HepG2 (cell line): Measurements from ENCODE around the gene TRERF1. TPM values are rescaled to one million over a fixed set of nuclear protein-coding genes. Genes with fewer than 3 reads are reported as not detected.

Experiments used
- ATAC-seq: fragments of 200-7000 bp; cut with Tn5 transposase; 3 replicates; pipeline ENCODE4 v1.9.1; 2020; ENCODE audit warnings: mild to moderate bottlenecking, moderate library complexity
- BruUV-seq: library from RNA; stranded (reverse); fragments of 400-500 nt; replicated peaks from 2 replicates; lab custom pipeline; 2021; lab: Mats Ljungman, UMichigan
- CTCF ChIA-PET: fragments of 300-600 bp; formaldehyde crosslinking; extraction: SDS; loops from one replicate; lab custom pipeline; 2021; ENCODE audit warnings: low total read pairs, inconsistent platforms, low intra/inter-chr PET ratio; lab: Yijun Ruan, JAX
- POLR2A ChIA-PET: fragments of 350-600 bp; sonication (Branson Sonifier 250); formaldehyde crosslinking; loops from one replicate; lab custom pipeline; 2020; ENCODE audit warnings: antibody characterized with exemption, inconsistent platforms; lab: Yijun Ruan, JAX
- DNase-seq: peaks from one replicate; pipeline ENCODE4 v3.0.0-alpha.2; 2015; ENCODE audit warnings: low spot score
- FAIRE-seq: peaks from 3 replicates; lab custom pipeline; 2011; peaks lifted over from hg19 to GRCh38; lab: Jason Lieb, UNC
- H2AFZ ChIP-seq: one replicate; pipeline ENCODE4 v1.6.1; 2011; ENCODE audit warnings: low read length, inconsistent platforms
- H3K27ac ChIP-seq: fragments of 300-600 bp; 3 replicates; pipeline ENCODE4 v1.8.0; 2011; ENCODE audit warnings: mixed run types, mild to moderate bottlenecking, mixed read lengths, low read length, inconsistent platforms; ENCODE audit not compliant: insufficient read depth; ENCODE audit errors: extremely low read length
- H3K27me3 ChIP-seq, 2 experiments: fragments of 200-600 bp in 1 of 2; 2 replicates in 1 of 2; 3 replicates in 1 of 2; pipeline versions ENCODE4 v1.6.0 to v1.8.0; 2011; ENCODE audit warnings: low read length in 2 of 2, mild to moderate bottlenecking in 2 of 2, moderate library complexity in 2 of 2, inconsistent platforms in 1 of 2; ENCODE audit not compliant: insufficient read depth in 2 of 2, control insufficient read depth in 1 of 2
- H3K36me3 ChIP-seq, 2 experiments: fragments of 200-600 bp in 1 of 2; replicated peaks in 1 of 2; 2 replicates in 1 of 2; 3 replicates in 1 of 2; pipeline versions ENCODE4 v1.5.1 to v1.8.0; 2011; ENCODE audit warnings: low read length in 2 of 2, inconsistent platforms in 1 of 2; ENCODE audit not compliant: insufficient read depth in 2 of 2, control insufficient read depth in 1 of 2
- H3K4me1 ChIP-seq: 2 replicates; pipeline ENCODE4 v1.5.1; 2012; ENCODE audit warnings: low read length, inconsistent platforms; ENCODE audit not compliant: insufficient read depth
- H3K4me2 ChIP-seq: 2 replicates; pipeline ENCODE4 v1.6.0; 2011; ENCODE audit warnings: low read depth, low read length, inconsistent platforms
- H3K4me3 ChIP-seq, 3 experiments: fragments of 200-600 bp in 1 of 3; sonication (generic), shearing (Covaris generic) in 1 of 3; replicated peaks in 1 of 3; 2 replicates each; pipeline ENCODE4 v1.5.1; 2011 to 2016; ENCODE audit warnings: low read length in 3 of 3, inconsistent platforms in 2 of 3, low read depth in 2 of 3, mild to moderate bottlenecking in 2 of 3, control low read depth in 1 of 3, mixed read lengths in 1 of 3; ENCODE audit not compliant: insufficient read depth in 1 of 3
- H3K79me2 ChIP-seq: one replicate; pipeline ENCODE4 v1.6.1; 2011; ENCODE audit warnings: low read length, inconsistent platforms; ENCODE audit not compliant: insufficient read depth
- H3K9ac ChIP-seq: 2 replicates; pipeline ENCODE4 v1.6.0; 2011; ENCODE audit warnings: mild to moderate bottlenecking, low read depth, low read length, inconsistent platforms; ENCODE audit not compliant: insufficient read depth
- H3K9me3 ChIP-seq: 2 replicates; pipeline ENCODE4 v1.5.1; 2012; ENCODE audit warnings: mild to moderate bottlenecking, low read length
- H4K20me1 ChIP-seq: 2 replicates; pipeline ENCODE4 v1.6.0; 2011; ENCODE audit warnings: inconsistent platforms, mild to moderate bottlenecking, low read length, moderate library complexity; ENCODE audit not compliant: insufficient read depth
- ATM ChIP-seq: fragments of 450-650 bp; IDR thresholded peaks from 2 replicates; pipeline ENCODE4 v1.7.1; 2017; ENCODE audit warnings: mild to moderate bottlenecking, borderline replicate concordance
- CCAR2 ChIP-seq: fragments of 200-400 bp; formaldehyde crosslinking; optimal IDR thresholded peaks from 2 replicates; pipeline ENCODE3; 2018; ENCODE audit warnings: low read depth, mild to moderate bottlenecking, low read length, moderate library complexity
- ELF1 ChIP-seq: sonication (generic); formaldehyde crosslinking; IDR thresholded peaks from 2 replicates; pipeline ENCODE4 v1.4.0; 2020; ENCODE audit warnings: missing genetic modification reagents
- ESRRA ChIP-seq: sonication (generic); formaldehyde crosslinking; IDR thresholded peaks from 2 replicates; pipeline ENCODE4 v1.5.1; 2020; ENCODE audit warnings: mild to moderate bottlenecking, low read depth, missing genetic modification reagents
- KLF6 ChIP-seq: IDR thresholded peaks from 2 replicates; pipeline ENCODE4 v1.8.0; 2016; ENCODE audit warnings: missing biosample characterization, missing genetic modification reagents
- TCF7 ChIP-seq: sonication (generic); IDR thresholded peaks from 2 replicates; pipeline ENCODE4 v1.6.1; 2016; ENCODE audit warnings: antibody characterized with exemption, low read depth
- ZBTB37 ChIP-seq: sonication (generic); formaldehyde crosslinking; IDR thresholded peaks from 2 replicates; pipeline ENCODE4 v1.4.0; 2020; ENCODE audit warnings: mild to moderate bottlenecking, missing genetic modification reagents
- ZFP37 ChIP-seq: sonication (generic); formaldehyde crosslinking; IDR thresholded peaks from 2 replicates; pipeline ENCODE4 v1.4.0; 2020; ENCODE audit warnings: missing genetic modification reagents, borderline replicate concordance
- ZNF451 ChIP-seq: sonication (generic); formaldehyde crosslinking; IDR thresholded peaks from 2 replicates; pipeline ENCODE4 v1.5.0; 2020; ENCODE audit warnings: mild to moderate bottlenecking, missing genetic modification reagents
- ZNF558 ChIP-seq: sonication (generic); formaldehyde crosslinking; IDR thresholded peaks from 2 replicates; pipeline ENCODE4 v1.9.0; 2022; ENCODE audit warnings: mild to moderate bottlenecking, missing genetic modification reagents, borderline replicate concordance
- ZNF605 ChIP-seq: sonication (generic); formaldehyde crosslinking; IDR thresholded peaks from 2 replicates; pipeline ENCODE4 v1.8.0; 2022; ENCODE audit warnings: mild to moderate bottlenecking, missing genetic modification reagents
- WGBS: methylation state at CpG from one replicate; pipeline ENCODE4 v1.1.6; 2017; ENCODE audit warnings: low lambda C conversion rate; 5-methylcytosine and 5-hydroxymethylcytosine counted together
- in situ Hi-C: cut with HindIII; loops from 2 replicates; pipeline ENCODE4 v1.10.0; 2017; ENCODE audit warnings: low pct_unique_long_range_greater_than_20kb; ENCODE audit not compliant: extremely low pct_ligation_motif_present
- intact Hi-C: fragments of 100-400 bp; cut with micrococcal nuclease; formaldehyde crosslinking; loops from one replicate; pipeline ENCODE4 v1.10.0; 2022; ENCODE audit not compliant: unreplicated experiment
- polyA plus RNA-seq, 8 experiments: library from polyadenylated mRNA; depleted of rRNA in 3 of 8; stranded (reverse) in 7 of 8; unstranded in 1 of 8; fragments of >200 nt; fragmentation: Illumina TruSeq in 4 of 8; extraction: Trizol in 4 of 8; gene quantifications; 2 replicates each; pipeline versions ENCODE4 v1.2.1 to v1.2.3, GENCODE V29; 2011 to 2016; ENCODE audit warnings: low read depth in 4 of 8, missing spikeins in 1 of 8, mixed read lengths in 1 of 8; ENCODE audit not compliant: insufficient read depth in 1 of 8
- total RNA-seq, 5 experiments: library from RNA; depleted of rRNA; stranded (reverse); fragments of >200 nt; fragmentation: Illumina TruSeq; extraction: Trizol; gene quantifications; 2 replicates each; pipeline ENCODE4 v1.2.3, GENCODE V29; 2016; ENCODE audit warnings: low read depth in 1 of 5
- TF ChIP-seq, protein P1 (sequence below): sonication (generic); formaldehyde crosslinking; IDR thresholded peaks from 2 replicates; pipeline ENCODE4 v1.4.0; 2020; ENCODE audit warnings: missing genetic modification reagents
- TF ChIP-seq, protein P2 (sequence below): IDR thresholded peaks from 2 replicates; pipeline ENCODE4 v1.6.1; 2012; ENCODE audit warnings: low read depth, low read length, improper control_type of control experiment

TRERF1 gene
- total and polyA plus RNA-seq, 2 of the 13 experiments (the other 11 are each of a cell fraction or from before 2014, with no cell fraction given), result 0.02 TPM; not detected in 1

DNA sequence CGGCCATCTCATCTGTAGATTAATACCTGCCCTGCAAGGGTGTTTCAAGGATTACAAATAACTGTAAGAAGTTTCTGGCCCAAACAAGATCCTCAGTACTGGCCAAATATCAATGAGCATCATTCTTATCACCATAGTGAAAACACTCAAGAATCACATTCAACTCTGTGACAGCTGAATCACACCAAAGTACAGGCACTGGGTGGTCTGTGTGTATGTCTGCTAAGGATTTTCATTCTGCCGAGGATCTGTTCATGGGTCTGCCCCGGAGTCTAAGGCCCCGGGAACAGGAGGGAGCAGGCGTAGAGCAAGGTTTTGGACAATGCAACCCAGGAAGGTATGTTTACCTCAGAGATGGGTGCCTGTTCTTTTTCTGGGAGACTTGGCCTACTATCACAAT lies 110.5 kb downstream of the TRERF1 start:
- DNase-seq (no peak), FAIRE-seq (no peak), ATAC-seq (no peak)
- ChIA-PET CTCF (no interaction called here), POLR2A (no interaction called here)
- BruUV-seq, result no TSS peak
- H3K9me3 ChIP-seq, result no peaks in the 10 kb centered on the region
- H3K27ac ChIP-seq, result no peak overlapping the region
- WGBS, result 49% methylated on average over 5 of the region's 5 CpGs
- no peaks in the 10 kb centered on the region for H3K79me2 ChIP-seq
- no peak overlapping the region for H2AFZ ChIP-seq
- no peak overlapping the region for H3K4me3 ChIP-seq
- TF ChIP-seq, protein P1, sequence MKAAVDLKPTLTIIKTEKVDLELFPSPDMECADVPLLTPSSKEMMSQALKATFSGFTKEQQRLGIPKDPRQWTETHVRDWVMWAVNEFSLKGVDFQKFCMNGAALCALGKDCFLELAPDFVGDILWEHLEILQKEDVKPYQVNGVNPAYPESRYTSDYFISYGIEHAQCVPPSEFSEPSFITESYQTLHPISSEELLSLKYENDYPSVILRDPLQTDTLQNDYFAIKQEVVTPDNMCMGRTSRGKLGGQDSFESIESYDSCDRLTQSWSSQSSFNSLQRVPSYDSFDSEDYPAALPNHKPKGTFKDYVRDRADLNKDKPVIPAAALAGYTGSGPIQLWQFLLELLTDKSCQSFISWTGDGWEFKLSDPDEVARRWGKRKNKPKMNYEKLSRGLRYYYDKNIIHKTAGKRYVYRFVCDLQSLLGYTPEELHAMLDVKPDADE (CRISPR knock-in tag), result no peak
- TF ChIP-seq ZFP37, result no peak
- no peak for TF ChIP-seq CCAR2
- no peak for TF ChIP-seq ZNF605 (CRISPR knock-in tag)
- TF ChIP-seq ZNF558 (CRISPR knock-in tag), result no peak
- TF ChIP-seq ESRRA, result no peak
- no peak for TF ChIP-seq ELF1
- no peak for TF ChIP-seq ZBTB37 (CRISPR knock-in tag)
- no peak for TF ChIP-seq ATM
- TF ChIP-seq ZNF451 (CRISPR knock-in tag), result no peak
- TF ChIP-seq, protein P2, sequence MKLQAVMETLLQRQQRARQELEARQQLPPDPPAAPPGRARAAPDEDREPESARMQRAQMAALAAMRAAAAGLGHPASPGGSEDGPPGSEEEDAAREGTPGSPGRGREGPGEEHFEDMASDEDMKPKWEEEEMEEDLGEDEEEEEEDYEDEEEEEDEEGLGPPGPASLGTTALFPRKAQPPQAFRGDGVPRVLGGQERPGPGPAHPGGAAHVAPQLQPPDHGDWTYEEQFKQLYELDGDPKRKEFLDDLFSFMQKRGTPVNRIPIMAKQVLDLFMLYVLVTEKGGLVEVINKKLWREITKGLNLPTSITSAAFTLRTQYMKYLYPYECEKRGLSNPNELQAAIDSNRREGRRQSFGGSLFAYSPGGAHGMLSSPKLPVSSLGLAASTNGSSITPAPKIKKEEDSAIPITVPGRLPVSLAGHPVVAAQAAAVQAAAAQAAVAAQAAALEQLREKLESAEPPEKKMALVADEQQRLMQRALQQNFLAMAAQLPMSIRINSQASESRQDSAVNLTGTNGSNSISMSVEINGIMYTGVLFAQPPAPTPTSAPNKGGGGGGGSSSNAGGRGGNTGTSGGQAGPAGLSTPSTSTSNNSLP, result no peak
- TF ChIP-seq KLF6 (CRISPR knock-in tag), result no peak
- no peak for TF ChIP-seq TCF7
- H3K27me3 ChIP-seq, result peaks cover 2 to 25% of the 10 kb centered on the region in 2 experiments; a peak in 4 of 5 replicates
- H3K36me3 ChIP-seq, result no peaks in the 10 kb centered on the region
- no peaks in the 10 kb centered on the region for H4K20me1 ChIP-seq
- in situ Hi-C loops, result no loop called here
- H3K9ac ChIP-seq, result no peak overlapping the region
- intact Hi-C loops, result no loop called here
- no peak overlapping the region for H3K4me2 ChIP-seq
- H3K4me1 ChIP-seq, result no peaks in the 10 kb centered on the region
